VCaP (cell line): ENCODE results near the gene C1orf87.

Experiments used
- H3K27ac ChIP-seq: fragments of 450-650 bp; 2 replicates; pipeline ENCODE4 v1.5.1; 2017
- TF ChIP-seq, protein P1 (sequence below): fragments of 450-650 bp; conservative IDR thresholded peaks from 2 replicates; pipeline ENCODE4 v1.5.1; 2017; ENCODE audit warnings: mild to moderate bottlenecking, moderate library complexity

C1orf87 gene

DNA sequence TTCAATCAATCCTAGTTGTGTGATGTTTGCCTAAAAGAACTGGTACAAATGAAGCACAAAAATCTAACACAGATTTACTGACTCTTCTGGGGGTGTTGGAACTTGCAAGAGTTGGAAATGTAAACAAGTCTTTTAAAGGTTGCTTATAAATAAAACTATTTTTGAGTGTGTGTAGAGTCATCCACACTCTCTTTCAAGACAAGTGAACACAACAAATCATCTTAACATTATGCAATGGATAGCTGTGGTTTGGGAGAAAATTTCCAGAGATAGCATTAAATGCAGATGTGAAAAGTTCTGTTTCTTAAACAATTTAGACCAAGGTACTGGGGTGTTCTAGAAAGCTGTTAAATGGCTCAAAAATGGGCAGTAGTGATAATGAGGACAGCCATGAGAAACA lies 28.7 kb downstream of the C1orf87 start:
- H3K27ac ChIP-seq, result no peak overlapping the region
- TF ChIP-seq, protein P1, sequence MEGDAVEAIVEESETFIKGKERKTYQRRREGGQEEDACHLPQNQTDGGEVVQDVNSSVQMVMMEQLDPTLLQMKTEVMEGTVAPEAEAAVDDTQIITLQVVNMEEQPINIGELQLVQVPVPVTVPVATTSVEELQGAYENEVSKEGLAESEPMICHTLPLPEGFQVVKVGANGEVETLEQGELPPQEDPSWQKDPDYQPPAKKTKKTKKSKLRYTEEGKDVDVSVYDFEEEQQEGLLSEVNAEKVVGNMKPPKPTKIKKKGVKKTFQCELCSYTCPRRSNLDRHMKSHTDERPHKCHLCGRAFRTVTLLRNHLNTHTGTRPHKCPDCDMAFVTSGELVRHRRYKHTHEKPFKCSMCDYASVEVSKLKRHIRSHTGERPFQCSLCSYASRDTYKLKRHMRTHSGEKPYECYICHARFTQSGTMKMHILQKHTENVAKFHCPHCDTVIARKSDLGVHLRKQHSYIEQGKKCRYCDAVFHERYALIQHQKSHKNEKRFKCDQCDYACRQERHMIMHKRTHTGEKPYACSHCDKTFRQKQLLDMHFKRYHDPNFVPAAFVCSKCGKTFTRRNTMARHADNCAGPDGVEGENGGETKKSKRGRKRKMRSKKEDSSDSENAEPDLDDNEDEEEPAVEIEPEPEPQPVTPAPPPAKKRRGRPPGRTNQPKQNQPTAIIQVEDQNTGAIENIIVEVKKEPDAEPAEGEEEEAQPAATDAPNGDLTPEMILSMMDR, result no peak

GRCh38 chr1:60041783-60042182 lies 31.8 kb downstream of the C1orf87 start:
- TF ChIP-seq, protein P1, result no peak
- H3K27ac ChIP-seq, result no peak overlapping the region

- H3K27ac ChIP-seq, result no peak overlapping the region
- TF ChIP-seq, protein P1, result no peak
Observed at GRCh38 chr1:60037669-60038068, 35.9 kb downstream of the C1orf87 start.

DNA sequence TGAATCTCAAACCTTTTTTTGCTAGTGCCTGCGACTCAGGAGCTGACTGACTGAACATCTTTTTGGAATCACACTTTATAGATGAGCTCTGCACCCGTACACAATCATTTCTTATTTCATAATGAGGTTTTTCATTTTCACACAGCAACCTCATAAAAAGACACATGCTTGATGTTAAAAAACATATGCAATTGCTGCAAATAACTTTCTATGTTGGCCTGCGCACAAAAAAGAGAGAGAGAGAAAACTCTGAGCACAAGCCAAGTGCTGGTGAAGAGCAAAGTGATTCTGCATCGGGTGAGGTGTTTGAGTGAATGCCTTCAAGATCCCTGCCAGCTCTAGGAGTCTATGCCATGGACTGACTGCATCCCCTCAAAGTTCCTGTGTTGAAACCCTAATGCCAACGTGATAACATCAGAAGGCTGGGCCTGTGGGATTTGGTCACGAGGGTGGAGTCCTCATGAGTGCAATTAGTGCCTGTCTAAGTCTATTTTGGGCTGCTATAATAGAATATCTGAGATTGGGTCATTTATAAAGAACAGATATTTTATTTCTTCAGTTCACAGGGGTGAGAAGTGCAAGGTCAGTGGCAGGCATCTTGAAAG lies 36.6 kb downstream of the C1orf87 start:
- TF ChIP-seq, protein P1, result no peak
- no peak overlapping the region for H3K27ac ChIP-seq

GRCh38 chr1:60035921-60036320 lies 37.6 kb downstream of the C1orf87 start:
- H3K27ac ChIP-seq, result peak overlapping the region; percentile 85
- TF ChIP-seq, protein P1, result no peak

DNA sequence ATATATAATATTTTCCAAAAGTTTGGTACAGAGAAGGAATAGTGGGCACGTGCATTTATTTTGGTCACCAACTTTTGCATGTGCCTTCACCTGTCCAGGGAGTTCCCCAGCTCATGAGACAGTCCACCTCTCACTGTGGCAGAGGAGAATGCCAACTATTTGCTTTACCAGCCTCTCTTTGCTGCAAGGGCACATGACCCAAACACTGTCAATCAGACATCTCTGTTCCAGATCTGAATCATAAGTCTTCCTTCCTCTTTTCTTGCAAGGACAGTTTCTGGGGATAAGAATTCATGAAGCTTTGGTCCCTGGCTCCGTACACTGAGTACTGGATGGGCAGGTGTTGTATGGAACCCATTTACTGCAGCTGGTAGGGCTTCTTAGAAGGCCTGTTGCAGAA lies 38.6 kb downstream of the C1orf87 start:
- H3K27ac ChIP-seq, result peak overlapping the region; percentile 85
- TF ChIP-seq, protein P1, result no peak

DNA sequence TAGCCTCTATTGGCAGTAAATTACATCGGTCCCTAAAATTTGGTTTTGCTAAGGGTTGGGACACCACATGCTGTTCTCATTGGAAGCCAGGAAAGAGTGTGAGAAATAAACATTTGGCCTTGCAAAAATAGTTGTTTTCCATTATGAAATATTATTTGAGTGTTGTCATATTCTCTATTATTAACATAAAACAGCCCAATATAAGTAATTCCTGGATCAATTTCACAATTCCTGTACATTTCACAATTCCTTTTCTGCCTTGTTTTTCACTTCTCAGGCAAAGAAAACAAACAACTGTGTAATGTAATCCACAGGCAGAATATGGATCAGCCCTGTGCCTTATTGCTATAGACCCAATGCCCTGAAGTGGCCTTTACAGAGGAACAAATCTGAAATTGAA lies 40.5 kb downstream of the C1orf87 start:
- H3K27ac ChIP-seq, result peak overlapping the region; percentile 85
- TF ChIP-seq, protein P1, result no peak
